ENCODE data around the gene UPF3B.
A peak's percentile ranks its signal among the peaks of the same experiment; 100 is the strongest.
"Not testable (repeated sequence)": the region's sequence is repeated elsewhere in the genome, so short reads cannot be mapped to it uniquely, and the experiment has no call there.

UPF3B gene

DNA sequence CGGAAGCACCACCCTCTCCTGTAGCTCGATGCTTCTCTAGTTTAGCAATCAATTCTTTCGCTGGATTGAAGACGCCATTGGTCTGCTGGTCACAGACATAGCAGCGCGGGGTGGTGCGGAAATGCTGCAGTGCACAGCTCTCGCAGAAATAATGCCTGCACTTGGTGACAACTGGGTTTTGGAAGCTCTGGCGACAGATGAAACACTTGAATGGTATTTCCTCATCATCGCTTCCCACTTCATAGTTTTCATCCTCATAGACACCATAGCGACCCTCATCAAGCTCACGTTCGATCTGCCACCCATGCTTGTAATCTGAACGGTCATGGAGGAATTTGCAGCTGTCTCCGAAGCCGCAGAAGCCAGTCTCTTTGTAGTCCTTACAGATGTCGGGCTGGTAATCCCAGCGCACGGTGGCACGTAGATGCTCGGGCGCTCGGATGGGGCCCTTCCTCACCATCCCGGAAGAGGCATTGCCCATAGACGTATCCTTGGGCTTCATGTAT, 17.9 kb upstream of the UPF3B start:
- peak overlapping the region; percentile 77 for H3K4me3 ChIP-seq (ENCODE audit: low read depth, low read length)
- TF ChIP-seq, protein P1, sequence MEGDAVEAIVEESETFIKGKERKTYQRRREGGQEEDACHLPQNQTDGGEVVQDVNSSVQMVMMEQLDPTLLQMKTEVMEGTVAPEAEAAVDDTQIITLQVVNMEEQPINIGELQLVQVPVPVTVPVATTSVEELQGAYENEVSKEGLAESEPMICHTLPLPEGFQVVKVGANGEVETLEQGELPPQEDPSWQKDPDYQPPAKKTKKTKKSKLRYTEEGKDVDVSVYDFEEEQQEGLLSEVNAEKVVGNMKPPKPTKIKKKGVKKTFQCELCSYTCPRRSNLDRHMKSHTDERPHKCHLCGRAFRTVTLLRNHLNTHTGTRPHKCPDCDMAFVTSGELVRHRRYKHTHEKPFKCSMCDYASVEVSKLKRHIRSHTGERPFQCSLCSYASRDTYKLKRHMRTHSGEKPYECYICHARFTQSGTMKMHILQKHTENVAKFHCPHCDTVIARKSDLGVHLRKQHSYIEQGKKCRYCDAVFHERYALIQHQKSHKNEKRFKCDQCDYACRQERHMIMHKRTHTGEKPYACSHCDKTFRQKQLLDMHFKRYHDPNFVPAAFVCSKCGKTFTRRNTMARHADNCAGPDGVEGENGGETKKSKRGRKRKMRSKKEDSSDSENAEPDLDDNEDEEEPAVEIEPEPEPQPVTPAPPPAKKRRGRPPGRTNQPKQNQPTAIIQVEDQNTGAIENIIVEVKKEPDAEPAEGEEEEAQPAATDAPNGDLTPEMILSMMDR (IDR thresholded peaks at IDR 0.05; ENCODE audit: low read depth, low read length), result no peak

DNA sequence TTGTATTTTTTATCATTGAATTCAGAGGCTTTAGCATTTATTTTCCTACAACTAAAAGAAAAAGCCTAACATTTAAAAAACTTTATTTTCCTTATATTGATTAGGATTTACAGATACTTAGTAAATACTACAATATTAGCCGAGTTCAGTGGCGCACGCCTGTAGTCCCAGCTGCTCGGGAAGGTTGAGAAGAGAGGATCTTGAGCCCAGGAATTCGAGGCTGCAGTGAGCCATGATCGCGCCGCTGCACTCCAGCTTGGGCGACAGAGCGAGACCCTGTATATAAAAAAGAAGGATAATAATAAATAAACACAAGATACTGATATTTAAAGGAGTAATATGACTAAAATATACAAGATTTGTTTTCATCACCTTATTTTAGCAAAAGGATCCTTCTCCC, 681 bp upstream of the UPF3B start:
- peak overlapping the region; percentile 48 for H3K4me3 ChIP-seq (ENCODE audit: low read depth, low read length)
- TF ChIP-seq, protein P1 (IDR thresholded peaks at IDR 0.05; ENCODE audit: low read depth, low read length), result no peak

DNA sequence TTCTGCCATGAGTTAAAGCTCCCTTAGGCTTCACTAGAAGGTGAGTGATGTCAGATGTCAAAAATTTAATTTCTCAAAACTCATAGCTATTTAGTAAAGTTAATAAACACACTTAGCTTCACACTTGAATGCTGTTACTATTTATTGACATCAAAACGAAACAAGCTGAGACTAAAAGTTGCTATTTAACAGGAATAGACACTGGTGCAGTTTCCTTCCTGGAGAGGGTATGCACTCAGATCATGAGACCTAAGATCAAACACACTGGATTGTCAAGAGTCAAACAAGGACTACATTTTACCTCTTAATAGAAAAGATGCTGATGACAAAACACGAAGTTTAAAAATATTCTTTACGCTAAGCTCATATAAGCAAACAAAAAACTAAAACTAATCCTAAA, 18.9 kb downstream of the UPF3B start:
- TF ChIP-seq, protein P1 (IDR thresholded peaks at IDR 0.05; ENCODE audit: low read depth, low read length), result no peak
- H3K4me3 ChIP-seq (ENCODE audit: low read depth, low read length), result no peak overlapping the region

DNA sequence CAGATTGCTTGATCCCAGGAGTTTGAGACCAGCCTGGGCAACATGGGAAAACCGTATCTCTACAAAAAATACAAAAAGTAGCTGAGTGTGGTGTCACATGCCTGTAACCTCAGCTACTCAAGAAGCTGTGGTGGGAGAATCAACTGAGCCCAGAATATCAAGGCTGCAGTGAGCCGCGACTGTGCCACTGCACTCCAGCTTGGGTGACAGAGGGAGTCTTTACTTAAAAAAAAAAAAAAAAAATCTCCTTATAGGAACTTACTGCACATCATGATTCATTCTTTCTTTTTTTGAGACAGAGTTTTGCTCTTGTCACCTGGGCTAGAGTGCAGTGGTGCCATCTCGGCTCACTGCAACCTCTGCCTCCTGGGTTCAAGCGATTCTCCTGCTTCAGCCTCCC, 24.3 kb downstream of the UPF3B start:
- H3K4me3 ChIP-seq (ENCODE audit: low read depth, low read length), result no peak overlapping the region
- TF ChIP-seq, protein P1 (IDR thresholded peaks at IDR 0.05; ENCODE audit: low read depth, low read length), result no peak

DNA sequence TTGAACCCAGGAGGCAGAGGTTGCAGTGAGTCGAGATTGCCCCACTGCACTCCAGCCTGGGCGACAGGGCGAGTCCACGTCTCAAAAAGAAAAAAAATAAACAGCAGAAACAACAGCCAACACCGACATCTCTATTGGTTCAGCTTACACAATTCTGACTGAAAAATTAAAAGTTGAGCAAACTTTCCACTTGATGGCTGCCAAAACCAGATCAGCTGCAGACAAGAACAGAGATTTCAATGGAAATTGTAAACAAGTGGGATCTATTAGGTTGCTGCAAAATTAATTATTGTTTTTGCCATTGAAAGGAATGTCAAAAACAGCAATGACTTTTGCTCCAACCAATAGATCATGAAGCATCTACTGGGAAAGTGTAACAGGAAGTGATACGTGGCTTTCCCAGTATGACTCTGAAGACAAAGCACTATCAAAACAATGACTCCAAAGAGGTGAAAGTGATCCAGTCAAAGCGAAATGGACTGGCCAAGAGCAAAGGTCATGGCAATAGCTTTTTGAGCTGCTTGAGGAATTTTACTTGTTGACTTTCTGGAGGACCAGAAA, 26.3 kb downstream of the UPF3B start:
- TF ChIP-seq, protein P1 (IDR thresholded peaks at IDR 0.05; ENCODE audit: low read depth, low read length), result no peak
- H3K4me3 ChIP-seq (ENCODE audit: low read depth, low read length), result no peak overlapping the region

DNA sequence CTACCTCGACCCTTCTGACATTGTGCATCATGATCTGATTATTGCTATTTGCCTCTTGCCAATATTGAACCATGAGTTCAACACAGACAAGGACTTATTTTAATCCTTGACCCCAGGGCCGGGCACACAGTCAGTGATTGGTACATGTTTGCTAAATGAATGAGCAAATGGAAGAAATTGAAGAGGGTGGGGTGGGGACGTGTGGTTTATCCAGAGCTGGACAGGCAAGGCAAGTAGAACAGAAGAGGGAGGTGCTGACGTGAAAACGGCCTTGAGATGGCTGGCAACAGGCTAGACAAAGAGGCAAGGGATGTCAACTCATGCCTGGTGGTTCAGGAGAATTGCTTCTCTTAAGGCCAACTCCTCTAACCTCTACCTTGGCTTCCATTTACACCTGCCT, 28.5 kb downstream of the UPF3B start:
- H3K4me3 ChIP-seq (ENCODE audit: low read depth, low read length), result not testable (repeated sequence)

DNA sequence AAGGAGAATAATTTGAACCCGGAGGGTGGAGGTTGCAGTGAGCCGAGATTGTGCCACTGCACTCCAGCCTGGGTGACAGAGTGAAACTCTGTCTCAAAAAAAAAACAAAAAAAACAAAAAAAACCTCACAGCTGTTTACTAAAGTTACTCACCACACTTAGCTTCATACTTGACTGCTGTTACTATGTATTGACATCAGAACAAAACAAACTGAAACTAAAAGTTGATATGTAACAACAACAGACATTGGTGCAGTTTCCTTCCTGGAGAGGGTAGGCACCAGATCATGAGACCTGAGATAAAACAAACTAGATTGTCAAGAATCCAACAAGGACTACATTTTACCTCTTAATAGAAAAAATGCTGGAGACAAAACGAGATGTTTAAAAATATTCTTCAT, 31.1 kb downstream of the UPF3B start:
- not testable (repeated sequence) for H3K4me3 ChIP-seq (ENCODE audit: low read depth, low read length)

DNA sequence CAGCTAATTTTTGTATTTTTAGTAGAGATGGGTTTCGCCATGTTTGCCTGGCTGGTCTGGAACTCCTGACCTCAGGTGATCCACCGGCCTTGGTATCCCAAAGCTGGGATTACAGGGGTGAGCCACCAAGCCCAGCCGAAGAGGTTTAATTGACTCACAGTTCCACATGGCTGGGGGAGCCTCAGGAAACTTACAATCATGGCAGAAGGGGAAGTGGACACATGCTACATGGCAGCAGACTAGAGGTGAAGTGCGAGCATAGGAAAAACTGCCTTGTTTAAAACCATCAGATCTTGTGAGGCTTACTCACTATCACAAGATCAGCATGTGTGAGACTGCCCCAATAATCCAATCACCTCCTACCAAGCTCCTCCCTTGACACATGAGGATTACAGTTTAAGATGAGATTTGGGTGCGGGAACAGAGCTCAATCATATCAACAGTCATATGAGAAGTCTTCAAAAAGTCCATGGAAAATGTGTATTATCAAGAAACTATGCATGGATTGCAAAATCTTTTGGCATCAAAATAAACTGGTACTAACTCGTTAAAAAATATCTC, 35.6 kb downstream of the UPF3B start:
- H3K4me3 ChIP-seq (ENCODE audit: low read depth, low read length), result no peak overlapping the region
- TF ChIP-seq, protein P1 (IDR thresholded peaks at IDR 0.05; ENCODE audit: low read depth, low read length), result no peak
